ENCODE results near the gene ST8SIA6.

The ST8SIA6 gene

DNA sequence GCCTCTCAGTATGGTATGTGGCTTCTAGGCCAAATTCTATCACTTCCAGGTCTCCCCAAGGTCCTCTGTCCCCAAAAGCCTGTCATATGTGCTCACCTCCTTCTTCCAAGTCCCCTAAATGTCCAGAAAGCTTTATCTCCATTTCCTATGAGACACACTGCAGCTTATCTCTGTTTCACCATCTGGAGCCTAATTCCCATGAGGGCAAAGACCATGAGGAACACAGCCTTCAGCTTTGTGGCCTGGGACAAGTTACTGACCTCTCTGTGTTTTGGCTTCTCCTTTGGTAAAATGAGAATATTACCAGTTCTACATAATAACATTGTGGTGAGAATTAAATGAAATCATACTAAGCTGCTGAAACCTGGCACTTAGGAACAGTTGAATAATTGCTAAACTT is 19.2 kb downstream of the ST8SIA6 start:
- Histone ChIP-seq H3K9me3 (replicated peaks in 1 of 11) (peaks cover 0 to 9% (median 7%) of the 10 kb centered on the region in 11 experiments; a peak in 8 of 22 replicates), H3K4me2 (peak overlapping the region in 7 of 11 experiments; percentile 4 to 50 (median 30); a peak in 10 of 22 replicates), H3K36me3 (no peaks in the 10 kb centered on the region), H3K27ac (no peak overlapping the region), H4K20me1 (no peaks in the 10 kb centered on the region), H3K27me3 (no peaks in the 10 kb centered on the region), H3K4me1 (peaks cover 9 to 35% (median 27%) of the 10 kb centered on the region in 10 experiments), H3K9ac (no peak overlapping the region), H3K4me3 (no peak overlapping the region)
- TF ChIP-seq Cebpa-rat (IDR thresholded peaks at IDR 0.05) = no peak

DNA sequence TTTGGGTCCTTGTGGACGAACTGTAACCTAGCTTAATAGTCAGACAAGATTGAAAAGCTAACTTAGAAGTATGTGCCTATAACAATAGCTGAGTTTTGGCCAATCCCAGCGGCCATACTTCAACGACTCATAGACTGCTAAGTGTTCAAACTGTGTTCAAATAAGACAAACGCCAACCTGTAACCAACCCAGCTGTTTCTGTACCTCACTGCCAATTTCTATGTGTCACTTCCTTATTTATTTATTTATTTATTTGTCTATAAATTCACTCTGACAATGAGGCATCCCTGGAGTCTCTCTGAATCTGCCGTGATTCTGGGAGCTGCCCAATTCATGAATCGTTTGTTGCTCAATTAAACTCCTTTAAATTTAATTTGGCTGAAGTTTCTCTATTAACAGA is 21.7 kb downstream of the ST8SIA6 start:
- H3K9ac ChIP-seq = no peak overlapping the region
- H3K4me2 ChIP-seq = no peak overlapping the region
- peaks cover 26 to 60% (median 50%) of the 10 kb centered on the region in 10 experiments for H3K4me1 ChIP-seq
- no peak overlapping the region for H3K27ac ChIP-seq
- peaks cover 0 to 9% (median 7%) of the 10 kb centered on the region in 11 experiments; a peak in 8 of 22 replicates for H3K9me3 ChIP-seq (replicated peaks in 1 of 11)
- TF ChIP-seq Cebpa-rat (IDR thresholded peaks at IDR 0.05) = no peak
- no peak overlapping the region for H3K4me3 ChIP-seq
- H4K20me1 ChIP-seq = no peaks in the 10 kb centered on the region
- no peaks in the 10 kb centered on the region for H3K36me3 ChIP-seq
- H3K27me3 ChIP-seq = 0 out of 22 replicates have a peak, but pooled peaks cover 0 to 3% (median 0%) of the 10 kb centered on the region in 11 experiments

DNA sequence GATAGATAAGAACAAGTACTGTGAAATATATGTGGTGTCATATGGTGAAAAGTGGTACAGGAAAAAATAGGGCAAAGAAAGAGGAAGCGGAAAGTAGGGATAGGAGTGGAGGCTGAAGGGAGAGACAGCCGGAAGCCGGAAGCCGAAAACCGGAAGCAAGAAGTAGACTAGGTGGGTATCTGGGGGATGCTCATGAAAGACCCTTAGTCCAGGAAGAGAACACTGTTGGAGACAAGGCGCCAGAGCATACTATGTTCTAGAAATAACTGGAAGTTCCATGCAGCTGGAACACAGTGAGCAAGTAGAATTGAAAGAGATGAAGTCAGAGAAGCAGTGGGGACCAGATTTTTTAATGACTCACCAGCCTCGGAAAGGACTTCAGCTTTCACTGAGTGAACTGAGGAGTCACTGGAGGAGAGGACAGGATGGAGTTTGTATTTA is 22.5 kb downstream of the ST8SIA6 start:
- TF ChIP-seq Cebpa-rat (IDR thresholded peaks at IDR 0.05) = no peak
- H3K36me3 ChIP-seq = no peaks in the 10 kb centered on the region
- no peaks in the 10 kb centered on the region for H4K20me1 ChIP-seq
- peaks cover 26 to 68% (median 59%) of the 10 kb centered on the region in 10 experiments for H3K4me1 ChIP-seq
- peak overlapping the region; percentile 6 to 54 (median 36); a peak in 18 of 22 replicates for H3K4me2 ChIP-seq
- no peak overlapping the region for H3K4me3 ChIP-seq
- H3K27ac ChIP-seq = no peak overlapping the region
- H3K9me3 ChIP-seq (replicated peaks in 1 of 11) = peaks cover 0 to 5% (median 3%) of the 10 kb centered on the region in 11 experiments; a peak in 7 of 22 replicates
- H3K27me3 ChIP-seq = 0 out of 22 replicates have a peak, but pooled peaks cover 0 to 3% (median 0%) of the 10 kb centered on the region in 11 experiments
- no peak overlapping the region for H3K9ac ChIP-seq

DNA sequence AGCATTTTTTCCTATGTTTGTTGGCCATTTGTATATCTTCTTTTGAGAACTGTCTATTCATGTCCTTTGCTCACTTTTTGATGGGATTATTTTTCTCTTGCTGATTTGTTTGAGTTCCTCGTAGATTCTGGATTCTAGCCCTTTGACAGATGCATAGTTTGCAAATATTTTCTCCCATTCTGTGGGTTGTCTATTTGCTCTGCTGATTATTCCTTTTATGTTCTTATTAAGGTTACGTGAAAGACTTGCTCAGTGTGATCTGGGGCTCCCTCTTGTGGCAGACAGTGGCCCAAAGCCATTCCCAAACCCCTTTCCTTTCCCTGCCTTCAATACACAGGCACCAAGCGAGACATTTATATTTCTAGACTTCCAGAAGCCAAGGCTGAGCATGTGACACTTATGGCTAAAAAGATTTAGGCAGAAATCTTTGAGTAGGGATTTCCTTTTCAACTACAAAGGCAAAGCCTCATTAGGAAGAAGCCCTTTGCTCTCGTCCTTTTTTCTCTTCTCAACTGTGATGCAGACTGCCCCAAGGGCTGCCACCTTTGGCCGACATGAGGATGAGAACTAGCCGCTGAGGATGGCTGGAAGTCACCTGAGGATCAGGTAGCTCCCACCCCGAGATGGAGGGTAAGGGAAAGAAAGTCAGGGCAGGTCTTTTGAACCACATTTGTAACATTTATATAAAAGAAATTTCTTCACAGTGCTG is 23.6 kb downstream of the ST8SIA6 start:
- peaks cover 29 to 79% (median 69%) of the 10 kb centered on the region in 10 experiments for H3K4me1 ChIP-seq
- peaks cover 0 to 5% (median 0%) of the 10 kb centered on the region in 11 experiments; a peak in 2 of 22 replicates for H3K9me3 ChIP-seq (replicated peaks in 1 of 11)
- peak overlapping the region in 8 of 11 experiments; percentile 20 to 88 (median 84); a peak in 9 of 22 replicates for H3K4me2 ChIP-seq
- no peaks in the 10 kb centered on the region for H4K20me1 ChIP-seq
- 0 out of 22 replicates have a peak, but pooled peaks cover 0 to 3% (median 0%) of the 10 kb centered on the region in 11 experiments for H3K27me3 ChIP-seq
- H3K9ac ChIP-seq = no peak overlapping the region
- no peak overlapping the region for H3K27ac ChIP-seq
- TF ChIP-seq Cebpa-rat (IDR thresholded peaks at IDR 0.05) = no peak
- no peaks in the 10 kb centered on the region for H3K36me3 ChIP-seq
- no peak overlapping the region for H3K4me3 ChIP-seq

DNA sequence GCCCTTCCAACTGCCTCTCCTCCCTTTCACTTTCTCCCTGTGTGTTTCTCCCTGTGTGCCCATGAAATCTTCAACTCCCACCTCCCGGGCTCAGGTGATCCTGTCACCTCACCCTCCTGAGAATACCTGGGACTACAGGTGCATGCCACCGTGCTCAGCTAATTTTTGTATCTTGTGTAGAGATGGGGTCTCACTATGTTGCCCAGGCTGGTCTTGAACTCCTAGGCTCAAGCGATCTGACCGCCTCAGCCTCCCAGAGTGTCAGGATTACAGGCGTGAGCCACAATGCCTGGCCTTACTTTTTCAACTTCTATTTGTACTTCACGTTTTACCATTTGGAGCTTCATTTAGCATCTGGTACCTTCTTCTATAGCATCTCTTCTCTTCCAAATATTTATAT is 24.9 kb downstream of the ST8SIA6 start:
- Histone ChIP-seq H3K27me3 (0 out of 22 replicates have a peak, but pooled peaks cover 0 to 3% (median 0%) of the 10 kb centered on the region in 11 experiments), H3K9ac (peak overlapping the region in 4 of 11 experiments; percentile 12 to 23 (median 14); a peak in 6 of 22 replicates), H3K4me2 (peak overlapping the region; percentile 73 to 89 (median 85)), H3K36me3 (no peaks in the 10 kb centered on the region), H3K27ac (peak overlapping the region in 3 of 11 experiments; percentile 6 to 37 (median 21); a peak in 3 of 22 replicates), H3K4me3 (peak overlapping the region in 9 of 10 experiments; percentile 7 to 56 (median 35); a peak in 10 of 20 replicates), H4K20me1 (no peaks in the 10 kb centered on the region), H3K9me3 (replicated peaks in 1 of 11) (peaks cover 0 to 5% (median 0%) of the 10 kb centered on the region in 11 experiments; a peak in 2 of 22 replicates), H3K4me1 (peaks cover 29 to 83% (median 67%) of the 10 kb centered on the region in 10 experiments)
- TF ChIP-seq Cebpa-rat (IDR thresholded peaks at IDR 0.05) = no peak

DNA sequence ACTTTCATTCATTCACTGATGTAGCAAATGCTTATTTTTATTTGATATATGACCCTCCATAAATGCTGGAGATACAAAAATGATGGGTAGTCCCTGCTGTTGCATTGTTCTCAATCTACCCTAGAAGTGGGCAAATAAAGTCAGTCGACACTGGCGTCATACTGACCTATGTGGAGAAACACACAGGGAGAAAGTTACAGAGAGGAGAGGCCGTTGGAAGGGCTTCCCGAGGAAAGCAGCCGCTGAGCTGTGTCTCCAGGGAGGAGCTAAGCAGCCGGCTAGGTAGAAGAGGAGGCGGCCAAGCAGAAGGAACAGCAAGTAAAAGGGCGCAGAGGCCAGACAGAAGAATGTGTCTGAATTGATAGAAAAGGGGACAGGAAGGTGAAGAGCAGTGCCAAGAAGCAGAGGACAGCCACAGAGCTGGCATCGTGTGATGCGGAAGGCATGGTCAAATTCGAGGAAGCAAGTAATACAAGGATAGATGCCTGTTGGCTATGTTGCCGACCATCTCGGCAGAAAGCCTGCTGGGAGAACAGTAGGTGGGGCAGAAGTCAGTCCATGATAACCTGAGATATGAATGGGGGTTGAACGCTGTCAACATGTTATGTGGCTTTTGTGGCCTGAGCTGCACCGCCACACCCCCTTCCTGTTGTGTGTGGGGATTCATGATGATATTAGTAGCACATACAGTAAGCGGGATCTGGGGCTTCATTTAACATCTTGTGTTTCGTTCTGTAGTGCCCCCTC is 25.9 kb downstream of the ST8SIA6 start:
- Histone ChIP-seq H3K9me3 (replicated peaks in 1 of 11) (peaks cover 0 to 5% (median 0%) of the 10 kb centered on the region in 11 experiments; a peak in 2 of 22 replicates), H4K20me1 (no peaks in the 10 kb centered on the region), H3K9ac (peak overlapping the region in 6 of 11 experiments; percentile 3 to 43 (median 16); a peak in 7 of 22 replicates), H3K4me2 (peak overlapping the region; percentile 73 to 89 (median 85)), H3K36me3 (no peaks in the 10 kb centered on the region), H3K27me3 (0 out of 22 replicates have a peak, but pooled peaks cover 0 to 3% (median 0%) of the 10 kb centered on the region in 11 experiments), H3K27ac (peak overlapping the region in 8 of 11 experiments; percentile 6 to 41 (median 28); a peak in 10 of 22 replicates), H3K4me3 (peak overlapping the region in 9 of 10 experiments; percentile 7 to 56 (median 35); a peak in 13 of 20 replicates), H3K4me1 (peaks cover 29 to 90% (median 75%) of the 10 kb centered on the region in 10 experiments)
- no peak for TF ChIP-seq Cebpa-rat (IDR thresholded peaks at IDR 0.05)

DNA sequence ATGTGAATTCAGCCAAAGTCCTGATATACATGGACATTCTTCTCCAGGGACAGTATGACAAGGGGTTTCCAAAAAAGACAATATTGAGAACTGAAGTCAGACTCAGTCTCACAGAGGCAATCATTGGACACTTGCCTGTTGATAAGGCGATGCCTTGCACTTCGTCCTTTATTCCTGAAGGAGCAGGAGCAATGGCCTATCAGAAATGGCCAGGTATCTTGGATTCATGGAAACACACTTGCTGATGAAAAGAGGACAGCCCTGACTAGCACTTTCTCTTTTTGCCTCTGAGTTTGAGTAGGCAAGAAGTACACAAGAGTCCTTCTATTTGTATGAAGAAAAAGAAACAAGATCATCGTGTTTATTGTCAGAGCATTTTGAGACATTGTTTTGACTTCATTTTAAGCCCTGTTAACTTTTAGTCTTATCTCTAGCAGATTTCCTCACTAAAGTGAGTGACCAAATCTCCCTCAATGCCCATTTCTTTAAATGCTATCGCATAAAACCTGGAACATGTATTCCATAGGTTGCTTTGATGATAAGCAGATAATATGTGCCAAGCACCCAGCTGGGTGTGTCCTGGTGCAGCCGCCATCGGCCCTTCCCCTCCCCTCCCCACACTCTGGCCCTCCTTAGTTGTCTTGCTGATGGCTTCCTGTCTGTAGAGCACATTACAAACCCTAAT is 26.6 kb downstream of the ST8SIA6 start:
- peak overlapping the region in 4 of 11 experiments; percentile 6 to 37 (median 20); a peak in 3 of 22 replicates for H3K27ac ChIP-seq
- peaks cover 0 to 5% (median 0%) of the 10 kb centered on the region in 11 experiments; a peak in 2 of 22 replicates for H3K9me3 ChIP-seq (replicated peaks in 1 of 11)
- peaks cover 29 to 98% (median 82%) of the 10 kb centered on the region in 10 experiments for H3K4me1 ChIP-seq
- H3K27me3 ChIP-seq = 0 out of 22 replicates have a peak, but pooled peaks cover 0 to 3% (median 0%) of the 10 kb centered on the region in 11 experiments
- 0 out of 22 replicates have a peak overlapping the region, but pooled peaks of 1 of the 11 experiments have one; percentile 16 for H3K9ac ChIP-seq
- H3K4me2 ChIP-seq = peak overlapping the region; percentile 73 to 89 (median 85)
- TF ChIP-seq Cebpa-rat (IDR thresholded peaks at IDR 0.05) = no peak
- H4K20me1 ChIP-seq = no peaks in the 10 kb centered on the region
- H3K36me3 ChIP-seq = no peaks in the 10 kb centered on the region
- peak overlapping the region in 1 of 10 experiments; percentile 38; a peak in 2 of 20 replicates for H3K4me3 ChIP-seq

DNA sequence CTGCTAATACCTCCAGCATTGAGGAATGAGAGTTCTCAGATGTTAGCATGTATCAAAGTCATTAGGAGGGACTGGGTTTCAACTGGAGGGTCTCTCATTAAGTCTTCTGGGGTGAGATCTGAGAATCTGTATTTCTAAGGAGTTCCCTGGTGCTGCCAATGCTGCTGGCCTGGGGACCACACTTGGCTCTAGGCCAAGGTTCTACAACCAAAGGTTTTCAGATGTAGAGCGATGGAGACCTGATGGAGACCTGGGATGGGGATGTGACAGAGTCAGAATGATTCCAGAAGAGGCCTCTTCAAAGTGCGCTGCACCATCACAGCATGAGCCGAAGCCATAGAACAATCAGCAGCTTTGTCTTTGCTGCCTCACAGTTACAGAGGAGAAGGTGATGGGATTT is 27.2 kb downstream of the ST8SIA6 start:
- peaks cover 0 to 5% (median 0%) of the 10 kb centered on the region in 11 experiments; a peak in 2 of 22 replicates for H3K9me3 ChIP-seq (replicated peaks in 1 of 11)
- no peak overlapping the region for H3K27ac ChIP-seq
- TF ChIP-seq Cebpa-rat (IDR thresholded peaks at IDR 0.05) = no peak
- H3K9ac ChIP-seq = no peak overlapping the region
- peak overlapping the region in 9 of 11 experiments; percentile 80 to 89 (median 86); a peak in 15 of 22 replicates for H3K4me2 ChIP-seq
- no peaks in the 10 kb centered on the region for H3K36me3 ChIP-seq
- no peaks in the 10 kb centered on the region for H4K20me1 ChIP-seq
- 0 out of 22 replicates have a peak, but pooled peaks cover 0 to 3% (median 0%) of the 10 kb centered on the region in 11 experiments for H3K27me3 ChIP-seq
- peaks cover 29 to 96% (median 82%) of the 10 kb centered on the region in 10 experiments for H3K4me1 ChIP-seq
- no peak overlapping the region for H3K4me3 ChIP-seq

Measured in BLaER1 treated with 17β-estradiol and CSF1 and Interleukin-3, amounts not matched to agents 10 nM and 100 nM (cell line).